HG03135 (cell line): ENCODE measurements around the gene ATP2A2.
"Not testable (repeated sequence)": the region's sequence is repeated elsewhere in the genome, so short reads cannot be mapped to it uniquely, and the experiment has no call there.

Experiments
- ATAC-seq: cut with Tn5 transposase; IDR thresholded peaks from one replicate; pipeline ENCODE4 v1.9.1; 2021; ENCODE audit warnings: mild to moderate bottlenecking, moderate library complexity; ENCODE audit not compliant: unreplicated experiment

ATP2A2 gene

DNA sequence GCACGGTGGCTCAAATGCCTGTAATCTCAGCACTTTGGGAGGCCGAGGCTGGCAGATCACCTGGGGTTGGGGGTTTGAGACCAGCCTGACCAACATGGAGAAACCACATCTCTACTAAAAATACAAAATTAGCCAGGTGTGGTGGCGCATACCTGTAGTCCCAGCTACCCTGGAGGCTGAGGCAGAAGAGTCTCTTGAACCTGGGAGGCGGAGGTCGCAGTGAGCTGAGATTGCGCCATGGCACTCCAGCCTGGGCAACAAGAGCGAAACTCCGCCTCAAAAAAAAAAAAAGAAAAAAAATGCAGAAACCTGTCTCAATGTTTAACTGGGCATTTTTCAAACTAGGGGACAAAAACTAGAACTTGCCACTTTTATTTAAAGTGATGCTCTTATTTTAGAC lies 59.2 kb downstream of the ATP2A2 start:
- not testable (repeated sequence) for ATAC-seq

GRCh38 chr12:110340706-110341105 lies 59.7 kb downstream of the ATP2A2 start:
- no peak for ATAC-seq

- no peak for ATAC-seq
These were observed 61.1 kb downstream of the ATP2A2 start for GRCh38 chr12:110342157-110342556.

GRCh38 chr12:110343114-110343513 lies 62.1 kb downstream of the ATP2A2 start:
- no peak for ATAC-seq

- no peak for ATAC-seq
These were observed 62.9 kb downstream of the ATP2A2 start for GRCh38 chr12:110343736-110344555.

DNA sequence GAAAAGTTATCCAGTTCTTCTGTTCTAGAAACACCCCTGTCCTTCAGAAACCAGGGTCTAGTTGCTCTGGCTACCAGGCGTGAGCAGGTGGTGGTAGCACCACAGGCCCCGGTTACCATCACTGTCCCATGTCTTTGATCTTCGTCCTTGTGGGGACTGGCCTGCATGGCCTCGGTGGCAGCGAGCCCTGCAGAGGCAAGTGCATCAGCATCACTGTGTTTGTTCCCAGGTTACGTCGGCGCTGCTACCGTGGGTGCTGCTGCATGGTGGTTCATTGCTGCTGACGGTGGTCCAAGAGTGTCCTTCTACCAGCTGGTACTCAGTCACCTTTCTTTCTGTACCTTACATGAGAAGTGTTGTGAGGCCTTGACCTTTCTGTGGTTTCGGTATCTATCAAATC lies 63.6 kb downstream of the ATP2A2 start:
- no peak for ATAC-seq

DNA sequence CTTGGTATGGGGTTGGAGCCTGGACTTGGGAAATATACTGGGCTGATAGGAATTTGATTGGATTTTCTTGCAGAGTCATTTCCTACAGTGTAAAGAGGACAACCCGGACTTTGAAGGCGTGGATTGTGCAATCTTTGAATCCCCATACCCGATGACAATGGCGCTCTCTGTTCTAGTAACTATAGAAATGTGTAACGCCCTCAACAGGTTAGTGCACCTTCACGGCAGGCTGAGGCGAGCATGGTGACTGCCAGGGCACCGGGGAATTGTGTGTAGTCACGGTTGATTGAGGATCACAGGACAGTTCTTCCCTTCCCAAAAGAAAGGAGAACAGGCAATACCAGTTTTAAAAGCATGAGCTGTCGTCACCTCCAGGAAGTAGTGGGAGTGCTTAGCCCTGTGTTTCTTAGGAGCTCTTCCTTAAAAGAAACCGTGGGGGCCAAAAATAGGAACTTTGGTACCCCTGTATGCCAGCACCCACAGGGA lies 64.2 kb downstream of the ATP2A2 start:
- ATAC-seq: no peak

DNA sequence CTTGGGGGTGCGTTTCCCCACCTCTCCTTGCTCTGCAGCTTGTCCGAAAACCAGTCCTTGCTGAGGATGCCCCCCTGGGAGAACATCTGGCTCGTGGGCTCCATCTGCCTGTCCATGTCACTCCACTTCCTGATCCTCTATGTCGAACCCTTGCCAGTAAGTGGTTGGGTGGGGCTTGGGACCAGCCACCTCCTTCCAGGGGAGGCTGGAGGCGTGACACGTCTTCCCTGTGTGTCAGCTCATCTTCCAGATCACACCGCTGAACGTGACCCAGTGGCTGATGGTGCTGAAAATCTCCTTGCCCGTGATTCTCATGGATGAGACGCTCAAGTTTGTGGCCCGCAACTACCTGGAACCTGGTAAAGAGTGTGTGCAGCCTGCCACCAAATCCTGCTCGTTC lies 64.9 kb downstream of the ATP2A2 start:
- no peak for ATAC-seq

DNA sequence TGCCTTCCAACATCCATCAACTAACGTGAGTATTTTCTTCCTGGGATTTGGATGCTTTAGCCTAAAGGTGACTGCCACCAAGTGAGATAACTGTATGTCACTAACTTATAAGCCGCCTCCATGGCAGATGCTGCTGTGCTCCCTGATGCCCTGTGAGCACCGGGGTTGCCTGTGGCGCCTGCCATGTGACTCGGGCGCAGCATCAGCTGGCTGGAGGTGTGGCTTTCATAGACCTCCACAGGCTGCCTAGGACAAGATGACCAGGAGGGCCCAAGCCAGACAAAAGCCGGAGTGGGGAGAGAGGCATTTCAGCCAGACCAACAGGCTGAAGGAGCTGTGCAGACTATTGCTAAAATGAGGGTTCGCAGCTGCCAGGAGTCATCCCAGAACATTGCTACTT lies 66.7 kb downstream of the ATP2A2 start:
- no peak for ATAC-seq

GRCh38 chr12:110348431-110349059 lies 67.5 kb downstream of the ATP2A2 start:
- no peak for ATAC-seq

DNA sequence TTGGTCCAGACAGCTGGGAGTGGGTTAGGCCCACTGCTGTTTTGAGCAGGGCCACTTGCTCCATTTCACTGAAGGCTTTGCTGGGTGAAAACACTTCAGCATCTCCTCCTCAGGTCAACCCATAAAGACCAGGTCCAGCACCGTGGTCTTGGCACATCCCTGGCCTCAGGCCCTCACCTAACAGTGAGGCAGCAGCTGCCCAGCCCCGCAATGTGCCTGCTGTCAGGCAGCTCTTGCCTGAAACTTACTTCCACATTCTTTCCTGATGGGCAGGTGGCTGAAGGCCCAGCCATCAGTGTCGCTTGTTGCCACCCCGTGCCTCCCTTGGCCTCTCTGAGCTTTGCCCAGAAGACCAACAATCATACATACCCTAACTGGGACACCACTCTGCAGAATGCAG lies 68.0 kb downstream of the ATP2A2 start:
- ATAC-seq: no peak

GRCh38 chr12:110349514-110350151 lies 68.6 kb downstream of the ATP2A2 start:
- ATAC-seq: no peak

GRCh38 chr12:110351119-110351518 lies 70.1 kb downstream of the ATP2A2 start:
- no peak for ATAC-seq

DNA sequence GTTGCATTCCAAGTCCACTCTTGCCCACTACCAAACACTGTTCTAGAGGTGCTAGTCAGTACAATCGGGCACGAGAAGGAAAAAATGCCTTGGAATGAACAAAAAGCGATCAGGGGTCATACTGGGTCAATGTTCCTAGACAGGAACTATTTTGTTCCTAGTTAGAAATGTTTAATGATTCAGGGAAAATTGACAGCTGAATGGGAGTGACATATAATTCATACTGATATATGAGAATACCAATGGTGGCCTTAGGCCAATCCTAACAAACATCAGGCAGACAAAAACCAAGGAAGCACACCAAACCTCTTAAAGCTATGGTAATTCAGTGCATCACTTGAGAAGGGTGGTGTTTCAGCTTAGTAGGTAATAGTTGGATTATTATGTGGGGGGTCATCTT lies 71.4 kb downstream of the ATP2A2 start:
- no peak for ATAC-seq

GRCh38 chr12:110353211-110353965 lies 72.3 kb downstream of the ATP2A2 start:
- no peak for ATAC-seq

DNA sequence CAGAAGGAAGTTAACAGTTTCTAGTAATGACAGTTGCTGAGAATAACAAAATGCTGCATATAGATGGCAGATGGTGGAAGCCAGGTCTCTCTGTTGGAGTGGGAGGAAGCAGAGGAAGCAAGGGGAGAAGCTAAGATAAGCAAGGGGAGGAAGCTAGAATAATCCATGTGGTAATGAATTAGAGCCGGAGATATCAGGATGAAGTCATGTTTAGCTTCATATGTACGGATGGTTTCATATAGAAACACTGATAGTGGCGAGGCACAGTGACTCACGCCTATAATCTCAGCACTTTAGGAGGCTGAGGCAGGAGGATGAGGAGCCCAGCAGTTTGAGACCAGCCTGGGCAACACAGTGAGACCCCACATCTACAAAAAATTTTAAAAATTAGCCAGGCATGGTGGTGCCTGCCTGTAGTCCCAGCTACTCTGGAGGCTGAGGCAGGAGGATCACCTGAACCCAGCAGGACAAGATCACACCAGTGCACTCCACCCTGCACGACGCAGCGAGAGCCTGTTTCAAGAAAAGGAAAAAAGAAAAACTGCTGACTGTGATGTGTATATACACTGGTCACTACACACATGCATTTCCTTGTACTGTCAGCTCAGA lies 73.2 kb downstream of the ATP2A2 start:
- ATAC-seq: no peak

DNA sequence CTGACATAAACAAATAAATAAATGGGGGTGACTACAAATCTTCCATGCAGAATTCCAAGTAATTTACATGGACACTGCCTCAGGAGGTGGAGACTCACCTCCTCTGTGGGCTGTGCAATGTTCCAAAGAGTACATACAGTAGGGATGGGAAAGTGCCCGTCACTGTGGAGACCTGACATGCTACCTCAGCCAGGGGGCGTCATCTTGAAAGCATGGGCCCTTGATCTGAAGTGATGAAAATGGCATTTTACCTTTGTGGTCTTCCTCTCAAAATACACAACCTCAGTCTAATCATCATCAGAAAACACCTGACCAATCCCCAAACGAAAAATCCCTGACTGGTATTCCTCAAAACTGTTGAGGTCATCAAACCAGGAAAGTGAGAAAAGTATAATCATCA lies 74.0 kb downstream of the ATP2A2 start:
- ATAC-seq: no peak

- not testable (repeated sequence) for ATAC-seq
These were observed 77.5 kb downstream of the ATP2A2 start for GRCh38 chr12:110358384-110359097.

DNA sequence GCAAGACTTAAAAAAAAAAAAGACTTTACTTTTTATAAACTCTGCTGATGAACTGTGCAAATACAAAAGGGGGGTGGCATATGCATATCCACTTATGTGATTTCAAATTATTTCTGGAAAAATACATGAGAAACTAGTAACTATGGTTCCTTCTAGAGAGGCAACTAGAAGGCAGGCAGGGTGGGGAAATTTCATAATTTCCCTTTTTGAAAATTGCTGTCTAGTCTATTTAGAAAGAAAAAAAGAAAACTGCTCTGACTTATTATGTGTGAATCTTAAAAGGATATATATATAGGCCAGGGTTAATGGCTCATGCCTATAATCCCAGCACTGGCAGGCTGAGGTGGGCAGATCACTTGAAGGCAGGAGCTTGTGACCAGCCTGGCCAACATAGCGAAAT lies 80.2 kb downstream of the ATP2A2 start:
- ATAC-seq: no peak
